ENCODE results near the gene PLEK. TPM values are rescaled to one million over a fixed set of nuclear protein-coding genes. Genes with fewer than 3 reads are reported as not detected.

The PLEK gene
- total and polyA plus RNA-seq, 2 donors (not counting 1 experiment from before 2014, with no cell fraction given), result 39.9 to 78.3 TPM

GRCh38 chr2:68352651-68353391, 12.3 kb upstream of the PLEK start:
- peaks cover 4% of the 10 kb centered on the region for H3K9me3 Mint-ChIP-seq (ENCODE audit: insufficient read depth)
- ATAC-seq (ENCODE audit: low read depth), result no peak
- Histone ChIP-seq H3K79me2 (ENCODE audit: control insufficient read depth, insufficient read depth, low read length) (no peaks in the 10 kb centered on the region), H3K4me2 (replicated peaks; ENCODE audit: low read depth, low read length, poor library complexity, severe bottlenecking) (no peak overlapping the region), H3K27me3 (replicated peaks in 1 of 4; ENCODE audit: control extremely low read depth in 1 of 4, control insufficient read depth in 3 of 4, insufficient read depth in 4 of 4, low read length in 3 of 4) (no peaks in the 10 kb centered on the region), H3K9ac (ENCODE audit: low read length) (no peak overlapping the region), H3K9me3 (ENCODE audit: control extremely low read depth in 1 of 3, control insufficient read depth in 2 of 3, insufficient read depth in 1 of 3, low read length in 2 of 3) (no peaks in the 10 kb centered on the region), H2AFZ (ENCODE audit: insufficient read depth, low read depth, low read length, poor library complexity, severe bottlenecking) (no peak overlapping the region), H3K36me3 (replicated peaks in 1 of 2; ENCODE audit: control extremely low read depth in 1 of 2, control insufficient read depth in 1 of 2, extremely low read depth in 1 of 2, insufficient read depth in 2 of 2, low read length in 1 of 2) (no peaks in the 10 kb centered on the region), H3K27ac (ENCODE audit: low read length in 2 of 2) (no peak overlapping the region), H3K4me1 (ENCODE audit: control insufficient read depth in 2 of 2, insufficient read depth in 2 of 2, low read length in 2 of 2) (peaks cover 0 to 1% of the 10 kb centered on the region in 2 donors), H4K20me1 (ENCODE audit: control insufficient read depth, insufficient read depth, low read length, poor library complexity, severe bottlenecking) (no peaks in the 10 kb centered on the region), H3K4me3 (ENCODE audit: control extremely low read depth in 1 of 5, extremely low read depth in 1 of 5, insufficient read depth in 1 of 5, low read depth in 2 of 5, low read length in 4 of 5) (no peak overlapping the region)
- TF ChIP-seq EZH2 (IDR thresholded peaks at IDR 0.05; ENCODE audit: borderline replicate concordance, insufficient read depth, low read depth, low read length, poor library complexity, severe bottlenecking) (no peak), CTCF (IDR thresholded peaks at IDR 0.05) (no peak)
- no peak overlapping the region for H3K4me3 Mint-ChIP-seq
- ChIA-PET CTCF (interaction anchor here (0.6 to 0.7 kb wide), 2 partner anchors 12 to 135 kb away, joined by 3 read pairs; no protein-coding TSS in a partner anchor), POLR2A (no interaction called here)
- H3K27ac Mint-ChIP-seq, result no peak overlapping the region
- 14% methylated on average over 1 of the region's 2 CpGs for WGBS (ENCODE audit: insufficient coverage)
- intact Hi-C loops (cut with micrococcal nuclease), result no loop called here
- peaks cover 2% of the 10 kb centered on the region for H3K27me3 Mint-ChIP-seq
- H3K4me1 Mint-ChIP-seq, result no peaks in the 10 kb centered on the region
- no peak for DNase-seq

DNA sequence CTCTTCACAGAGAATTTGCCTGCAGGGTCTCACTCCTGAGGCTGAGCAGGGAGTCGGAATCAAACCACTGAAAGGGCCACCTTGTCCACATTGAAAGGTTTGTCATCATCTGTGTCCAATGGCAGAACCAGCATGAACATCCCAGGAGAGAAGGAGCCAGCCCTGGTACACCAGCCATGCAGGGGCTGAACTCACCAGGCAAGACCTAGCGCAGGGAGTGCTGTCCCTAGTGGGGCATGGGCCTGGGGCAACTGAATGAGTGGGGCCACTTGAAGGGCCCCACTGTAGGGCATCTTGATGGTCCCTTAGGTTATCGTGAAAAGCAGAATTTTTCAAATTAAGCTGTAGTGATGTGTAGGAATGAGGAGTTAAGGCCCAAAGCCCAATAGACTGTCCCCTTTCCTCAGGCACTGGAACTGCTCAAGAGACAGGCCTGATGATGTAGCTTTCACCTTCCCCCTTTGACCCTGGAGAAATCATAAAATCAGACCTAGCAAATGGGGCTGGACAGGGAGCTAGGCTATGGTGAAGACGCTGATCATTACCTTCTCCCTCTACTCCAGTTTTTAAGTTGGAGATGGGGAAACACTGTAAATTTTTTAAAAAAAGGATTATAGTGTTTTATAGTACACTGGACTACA, 8.4 kb upstream of the PLEK start:
- ChIA-PET CTCF (interaction anchor here (0.8 to 5.3 kb wide), 6 partner anchors 8 to 160 kb away, joined by 3 to 45 read pairs (median 6); no protein-coding TSS in a partner anchor), POLR2A (no interaction called here)
- intact Hi-C loops (cut with micrococcal nuclease), result no loop called here
- Mint-ChIP-seq H3K4me1 (peaks cover 6% of the 10 kb centered on the region), H3K4me3 (no peak overlapping the region), H3K27ac (no peak overlapping the region), H3K9me3 (ENCODE audit: insufficient read depth) (no peaks in the 10 kb centered on the region), H3K27me3 (no peaks in the 10 kb centered on the region)
- no peak overlapping the region for H3K9ac ChIP-seq (ENCODE audit: low read length)
- H3K36me3 ChIP-seq (replicated peaks in 1 of 2; ENCODE audit: control extremely low read depth in 1 of 2, control insufficient read depth in 1 of 2, extremely low read depth in 1 of 2, insufficient read depth in 2 of 2, low read length in 1 of 2), result no peaks in the 10 kb centered on the region
- no peak overlapping the region for H3K4me2 ChIP-seq (replicated peaks; ENCODE audit: low read depth, low read length, poor library complexity, severe bottlenecking)
- H3K27ac ChIP-seq (ENCODE audit: low read length in 2 of 2), result no peak overlapping the region
- TF ChIP-seq EZH2 (IDR thresholded peaks at IDR 0.05; ENCODE audit: borderline replicate concordance, insufficient read depth, low read depth, low read length, poor library complexity, severe bottlenecking) (no peak), CTCF (IDR thresholded peaks at IDR 0.05) (no peak)
- no peaks in the 10 kb centered on the region for H4K20me1 ChIP-seq (ENCODE audit: control insufficient read depth, insufficient read depth, low read length, poor library complexity, severe bottlenecking)
- no peak for ATAC-seq (ENCODE audit: low read depth)
- no peak for DNase-seq
- peaks cover 0 to 11% of the 10 kb centered on the region in 2 donors for H3K4me1 ChIP-seq (ENCODE audit: control insufficient read depth in 2 of 2, insufficient read depth in 2 of 2, low read length in 2 of 2)
- 76% methylated on average over 3 of the region's 4 CpGs for WGBS (ENCODE audit: insufficient coverage)
- H3K79me2 ChIP-seq (ENCODE audit: control insufficient read depth, insufficient read depth, low read length), result peaks cover 7% of the 10 kb centered on the region
- no peaks in the 10 kb centered on the region for H3K27me3 ChIP-seq (replicated peaks in 1 of 4; ENCODE audit: control extremely low read depth in 1 of 4, control insufficient read depth in 3 of 4, insufficient read depth in 4 of 4, low read length in 3 of 4)
- no peak overlapping the region for H2AFZ ChIP-seq (ENCODE audit: insufficient read depth, low read depth, low read length, poor library complexity, severe bottlenecking)
- no peaks in the 10 kb centered on the region for H3K9me3 ChIP-seq (ENCODE audit: control extremely low read depth in 1 of 3, control insufficient read depth in 2 of 3, insufficient read depth in 1 of 3, low read length in 2 of 3)
- no peak overlapping the region for H3K4me3 ChIP-seq (ENCODE audit: control extremely low read depth in 1 of 5, extremely low read depth in 1 of 5, insufficient read depth in 1 of 5, low read depth in 2 of 5, low read length in 4 of 5)
